GM21737 (cell line): ENCODE measurements around the gene C1orf198.

Source experiments
- ATAC-seq: cut with Tn5 transposase; IDR thresholded peaks from one replicate; pipeline ENCODE4 v1.9.1; 2021; ENCODE audit warnings: mild to moderate bottlenecking, moderate library complexity; ENCODE audit not compliant: unreplicated experiment

Gene C1orf198

DNA sequence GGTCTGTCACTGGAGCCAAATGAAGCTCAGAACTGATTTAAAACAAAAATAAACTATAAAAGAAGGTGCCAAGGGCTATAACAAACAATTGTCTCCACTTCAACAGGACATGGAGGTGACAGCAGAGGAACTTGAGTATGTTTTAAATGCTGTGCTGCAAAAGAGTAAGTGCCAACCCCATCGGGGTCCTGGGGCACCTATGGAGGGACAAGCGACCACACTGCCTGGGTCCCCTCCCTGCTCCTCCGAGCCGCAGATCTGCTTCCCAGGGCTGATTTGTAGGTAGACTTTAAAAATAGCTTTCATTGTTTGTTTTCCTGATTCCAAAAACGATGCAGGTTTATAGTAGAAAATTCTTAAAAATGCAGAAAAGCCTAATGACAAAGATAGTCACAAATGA, 78.3 kb downstream of the C1orf198 start:
- no peak for ATAC-seq

DNA sequence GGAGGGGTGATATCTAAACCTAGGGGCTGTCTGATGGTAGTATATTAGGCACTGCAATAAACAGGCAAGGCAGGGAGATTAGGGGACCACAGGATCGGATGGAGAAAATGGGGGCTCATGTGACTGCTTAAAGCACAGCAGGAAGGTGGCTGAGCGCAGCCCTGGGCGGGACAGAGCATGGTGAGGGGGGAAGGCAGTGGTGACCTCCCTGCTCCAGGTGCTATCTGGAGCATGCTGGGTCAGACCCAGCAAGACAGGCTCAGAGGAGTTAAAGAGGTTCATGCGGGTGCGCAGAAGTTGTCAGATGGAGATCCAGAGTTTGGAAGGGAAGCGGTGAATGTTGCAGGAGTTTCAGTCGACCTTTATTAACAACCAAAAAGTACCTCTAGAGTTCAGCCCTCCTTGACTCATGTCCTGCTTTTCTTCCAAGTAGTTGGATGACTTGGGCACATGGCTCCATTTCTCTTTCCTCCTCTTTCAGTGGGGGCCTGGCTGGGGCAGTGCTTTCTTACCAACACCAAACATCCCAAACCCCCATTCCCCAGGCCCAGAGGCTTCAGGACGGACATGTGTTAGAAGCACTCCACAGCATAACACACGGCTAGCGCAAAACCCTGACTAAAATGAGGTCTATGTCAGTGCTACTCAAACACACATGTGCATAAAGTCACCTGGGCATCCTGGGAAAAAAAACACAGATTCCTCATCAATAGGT, 79.6 kb downstream of the C1orf198 start:
- ATAC-seq: no peak

DNA sequence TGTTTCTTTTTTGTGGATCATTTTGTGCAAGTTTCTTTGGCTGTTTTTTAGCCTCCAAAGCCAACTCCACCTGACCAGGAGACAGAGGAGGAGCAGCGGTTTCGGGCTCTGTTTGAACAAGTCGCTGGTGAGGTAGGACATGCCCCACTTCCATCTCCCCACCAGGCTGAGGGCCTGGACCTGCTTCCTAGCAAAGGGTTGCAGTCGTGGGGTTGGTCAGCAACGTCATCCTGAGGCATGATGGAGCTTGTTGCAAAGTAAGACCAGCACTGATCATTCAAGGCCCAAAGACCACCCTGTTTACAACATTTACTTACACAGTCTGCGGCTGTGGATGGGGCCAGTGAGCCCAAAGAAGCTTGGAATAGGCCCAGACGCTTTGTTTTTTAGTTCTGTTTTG, 80.8 kb downstream of the C1orf198 start:
- no peak for ATAC-seq
